A673 (cell line): ENCODE data around the gene KDF1. TPM values are rescaled to one million over a fixed set of nuclear protein-coding genes. Genes with fewer than 3 reads are reported as not detected.

Experiments used
- BruUV-seq: library from RNA; stranded (reverse); fragments of 400-500 nt; replicated peaks from 2 replicates; lab custom pipeline; 2021; lab: Mats Ljungman, UMichigan
- CTCF ChIA-PET: fragments of 300-600 bp; sonication (Branson Sonifier 250); formaldehyde crosslinking; loops from one replicate; lab custom pipeline; 2022; ENCODE audit warnings: antibody characterized with exemption; lab: Charles Lee
- POLR2A ChIA-PET: fragments of 300-600 bp; sonication (Branson Sonifier 250); formaldehyde crosslinking; loops from one replicate; lab custom pipeline; 2022; ENCODE audit warnings: antibody characterized with exemption; ENCODE audit not compliant: low non-redundant PET; lab: Charles Lee
- DNase-seq: peaks from one replicate; pipeline ENCODE4 v3.0.0-alpha.2; 2015; ENCODE audit warnings: low spot score
- H3K27ac ChIP-seq: fragments of 200-600 bp; sonication (generic); 2 replicates; pipeline ENCODE4 v1.5.1; 2016; ENCODE audit warnings: mixed run types, low read depth, mild to moderate bottlenecking, mixed read lengths, antibody characterized with exemption, low read length; ENCODE audit not compliant: poor library complexity, severe bottlenecking
- H3K27me3 ChIP-seq: fragments of 200-600 bp; sonication (generic); replicated peaks from 2 replicates; pipeline ENCODE4 v1.6.1; 2017; ENCODE audit warnings: mixed run types, low read depth, mild to moderate bottlenecking, mixed read lengths, antibody characterized with exemption, low read length; ENCODE audit not compliant: insufficient read depth, poor library complexity
- H3K36me3 ChIP-seq: fragments of 200-600 bp; sonication (generic); 2 replicates; pipeline ENCODE4 v1.6.1; 2016; ENCODE audit warnings: mixed run types, mild to moderate bottlenecking, mixed read lengths, antibody characterized with exemption, low read length; ENCODE audit not compliant: insufficient read depth, poor library complexity, severe bottlenecking
- H3K4me1 ChIP-seq: fragments of 200-600 bp; sonication (generic); 2 replicates; pipeline ENCODE4 v1.6.1; 2017; ENCODE audit warnings: mixed run types, mild to moderate bottlenecking, mixed read lengths, antibody characterized with exemption, low read length; ENCODE audit not compliant: insufficient read depth, poor library complexity, severe bottlenecking
- H3K4me3 ChIP-seq: fragments of 200-600 bp; sonication (generic); 2 replicates; pipeline ENCODE4 v1.5.1; 2016; ENCODE audit warnings: low read depth, mixed run types, mild to moderate bottlenecking, mixed read lengths, low read length; ENCODE audit not compliant: poor library complexity, severe bottlenecking
- H3K9me3 ChIP-seq: fragments of 200-600 bp; sonication (generic); 2 replicates; pipeline ENCODE4 v1.6.1; 2016; ENCODE audit warnings: mixed run types, low read depth, mild to moderate bottlenecking, mixed read lengths, antibody characterized with exemption, low read length; ENCODE audit not compliant: poor library complexity, severe bottlenecking
- CTCF ChIP-seq: fragments of 300-800, 200-600 bp; sonication (generic); conservative IDR thresholded peaks from 2 replicates; pipeline ENCODE4 v1.5.1; 2017; ENCODE audit warnings: low read depth, mild to moderate bottlenecking, antibody characterized with exemption, low read length, moderate library complexity, mixed read lengths
- EZH2 ChIP-seq: fragments of 200-600 bp; sonication (generic); IDR thresholded peaks from 2 replicates; pipeline ENCODE4 v1.6.1; 2017; ENCODE audit warnings: borderline replicate concordance, low read depth, mild to moderate bottlenecking, mixed read lengths, antibody characterized with exemption, low read length; ENCODE audit not compliant: poor library complexity, severe bottlenecking
- intact Hi-C: fragments of 100-400 bp; cut with micrococcal nuclease; formaldehyde crosslinking; loops from one replicate; pipeline ENCODE4 v1.10.0; 2022; ENCODE audit not compliant: unreplicated experiment
- total RNA-seq: library from RNA; stranded (reverse); gene quantifications from 2 replicates; pipeline ENCODE4 v1.2.3, GENCODE V29; 2021

The KDF1 gene
- total RNA-seq, 1 experiment from 2014 or later: not detected

- Histone ChIP-seq H3K27me3 (no peaks in the 10 kb centered on the region), H3K4me1 (no peaks in the 10 kb centered on the region), H3K9me3 (no peaks in the 10 kb centered on the region), H3K27ac (no peak overlapping the region), H3K36me3 (no peaks in the 10 kb centered on the region), H3K4me3 (no peak overlapping the region)
- BruUV-seq: no TSS peak
- DNase-seq: no peak
- CTCF ChIA-PET: no interaction called here
- intact Hi-C loops: no loop called here
- no peak for TF ChIP-seq CTCF
- no peak for TF ChIP-seq EZH2
- POLR2A ChIA-PET: no interaction called here
These were observed 50.3 kb downstream of the KDF1 start for GRCh38 chr1:26909951-26910342.

DNA sequence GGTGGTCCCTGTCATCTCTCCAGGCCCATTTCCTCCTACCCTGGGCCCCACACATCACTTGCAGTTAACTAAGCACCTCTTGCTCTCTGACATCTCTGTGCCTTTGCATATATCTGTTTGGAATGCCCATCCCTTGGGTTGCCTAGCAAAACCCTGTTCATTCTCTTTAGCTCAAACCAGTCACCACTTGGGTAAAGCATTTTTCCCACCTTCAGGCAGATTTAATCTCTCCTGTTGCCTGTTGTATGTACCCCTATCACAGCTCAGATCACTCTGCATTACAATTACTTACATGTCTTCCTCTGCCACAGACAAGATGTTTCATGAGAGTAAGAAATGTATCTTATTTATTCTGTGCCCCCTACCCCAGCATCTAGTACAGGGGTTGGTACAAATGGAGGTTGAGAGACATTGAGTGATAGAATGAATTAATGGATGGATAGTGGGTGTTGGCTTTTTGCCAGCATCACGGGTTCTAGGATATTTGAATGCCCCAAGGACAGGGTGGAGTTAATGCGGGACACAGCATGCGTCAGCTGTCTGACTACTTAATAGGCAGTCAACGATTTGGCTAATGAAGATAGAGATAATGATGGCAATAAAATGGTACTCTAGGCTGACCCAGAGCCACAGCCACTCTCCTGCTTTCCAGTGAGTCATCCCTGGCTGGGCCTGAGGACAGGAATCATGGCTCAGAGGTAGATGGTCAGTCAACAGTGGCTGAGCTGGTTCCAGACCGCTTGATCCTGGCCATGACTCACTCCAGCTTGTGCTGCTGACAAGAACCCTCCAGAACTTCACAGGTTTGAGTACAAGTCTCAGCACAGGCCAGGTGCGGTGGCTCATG is 53.0 kb downstream of the KDF1 start:
- Histone ChIP-seq H3K27me3 (no peaks in the 10 kb centered on the region), H3K4me3 (no peak overlapping the region), H3K36me3 (no peaks in the 10 kb centered on the region), H3K9me3 (no peaks in the 10 kb centered on the region), H3K4me1 (no peaks in the 10 kb centered on the region), H3K27ac (no peak overlapping the region)
- no TSS peak for BruUV-seq
- ChIA-PET POLR2A (interaction anchor here (0.7 kb wide), 1 partner anchor 973 kb away, joined by 3 read pairs; no protein-coding TSS in a partner anchor), CTCF (no interaction called here)
- intact Hi-C loops: no loop called here
- TF ChIP-seq EZH2 (no peak), CTCF (no peak)
- no peak for DNase-seq

- TSS peak; percentile 96 for BruUV-seq
- intact Hi-C loops: no loop called here
- Histone ChIP-seq H3K9me3 (no peaks in the 10 kb centered on the region), H3K27me3 (no peaks in the 10 kb centered on the region), H3K4me3 (peak overlapping the region; percentile 78), H3K36me3 (peaks cover 3% of the 10 kb centered on the region), H3K4me1 (peaks cover 7% of the 10 kb centered on the region), H3K27ac (peak overlapping the region; percentile 73)
- ChIA-PET POLR2A (interaction anchor here (0.7 to 1.1 kb wide), 2 partner anchors 11 to 636 kb away, joined by 3 to 8 read pairs; partner anchors contain the start of gene GPN2), CTCF (no interaction called here)
- TF ChIP-seq EZH2: no peak
- TF ChIP-seq CTCF: no peak
- DNase-seq: no peak
These were observed 59.3 kb downstream of the KDF1 start for GRCh38 chr1:26900815-26901511.
